Activated naive CD4-positive, alpha-beta T cell treated with anti-CD3 and anti-CD28 coated beads, Interleukin-2, amount 50 U/mL, for 24 hours (primary cell): ENCODE data around the gene ANK3.
A peak's percentile ranks its signal among the peaks of the same experiment; 100 is the strongest.
"Not testable (repeated sequence)": the region's sequence is repeated elsewhere in the genome, so short reads cannot be mapped to it uniquely, and the experiment has no call there.

Source experiments
- H3K27ac Mint-ChIP-seq: one replicate; pipeline ENCODE4 v1.8.0; 2021; ENCODE audit warnings: mild to moderate bottlenecking, mixed read lengths
- H3K27me3 Mint-ChIP-seq: one replicate; pipeline ENCODE4 v1.8.0; 2021; ENCODE audit warnings: mixed read lengths
- H3K36me3 Mint-ChIP-seq: one replicate; pipeline ENCODE4 v1.8.0; 2021; ENCODE audit warnings: mixed read lengths
- H3K4me1 Mint-ChIP-seq: one replicate; pipeline ENCODE4 v1.8.0; 2021; ENCODE audit warnings: mixed read lengths
- H3K4me3 Mint-ChIP-seq: one replicate; pipeline ENCODE4 v1.8.0; 2021; ENCODE audit warnings: mild to moderate bottlenecking, mixed read lengths
- H3K9me3 Mint-ChIP-seq: one replicate; pipeline ENCODE4 v1.8.0; 2021; ENCODE audit warnings: mixed read lengths

ANK3 gene

DNA sequence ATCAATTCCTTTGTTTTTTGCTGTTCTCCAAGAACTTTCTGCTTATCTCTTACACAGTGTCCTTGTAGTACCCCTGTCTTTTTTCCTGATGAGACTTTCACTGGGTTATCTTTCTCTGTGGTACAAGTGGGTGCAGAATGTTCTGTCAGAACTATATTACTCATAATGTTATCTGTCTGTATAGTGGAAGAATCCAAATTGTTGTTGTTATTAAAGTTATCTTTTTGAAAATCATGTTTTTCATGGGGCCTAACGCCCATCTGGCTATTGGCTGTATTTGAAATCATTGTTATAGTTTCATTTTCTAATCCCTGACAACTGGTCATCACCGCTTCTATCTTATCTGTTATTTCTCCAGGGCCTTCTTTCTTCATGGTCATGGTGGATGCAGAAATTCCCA is 320.4 kb downstream of the ANK3 start:
- Mint-ChIP-seq H3K27ac (no peak overlapping the region), H3K36me3 (peaks cover 15% of the 10 kb centered on the region), H3K4me3 (no peak overlapping the region), H3K27me3 (no peaks in the 10 kb centered on the region), H3K4me1 (no peaks in the 10 kb centered on the region), H3K9me3 (no peaks in the 10 kb centered on the region)

DNA sequence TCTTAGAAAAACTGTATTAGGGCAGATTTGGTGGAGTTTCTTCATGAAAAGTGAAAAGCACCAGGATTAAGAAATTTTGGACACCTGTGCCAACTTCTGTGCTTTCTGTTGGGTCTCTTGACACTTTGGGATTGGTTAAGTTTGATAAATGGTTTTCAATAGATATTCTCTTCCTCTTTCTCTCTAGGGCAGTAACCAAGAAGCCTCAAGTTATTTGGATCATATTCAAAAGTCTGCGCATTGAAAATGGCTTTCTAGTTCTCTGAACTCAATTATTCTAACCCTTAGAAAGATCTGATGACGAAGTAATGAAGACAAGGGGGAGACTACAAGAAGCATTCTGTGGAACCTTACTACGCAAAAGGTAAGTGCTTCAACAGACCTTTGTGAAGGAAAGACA is 339.3 kb downstream of the ANK3 start:
- H3K27me3 Mint-ChIP-seq = no peaks in the 10 kb centered on the region
- H3K36me3 Mint-ChIP-seq = peaks cover 2% of the 10 kb centered on the region
- H3K4me1 Mint-ChIP-seq = no peaks in the 10 kb centered on the region
- H3K9me3 Mint-ChIP-seq = no peaks in the 10 kb centered on the region
- no peak overlapping the region for H3K27ac Mint-ChIP-seq
- no peak overlapping the region for H3K4me3 Mint-ChIP-seq

GRCh38 chr10:60048091-60048501 is 341.6 kb downstream of the ANK3 start:
- H3K4me1 Mint-ChIP-seq = no peaks in the 10 kb centered on the region
- peaks cover 2% of the 10 kb centered on the region for H3K36me3 Mint-ChIP-seq
- no peak overlapping the region for H3K27ac Mint-ChIP-seq
- H3K9me3 Mint-ChIP-seq = no peaks in the 10 kb centered on the region
- no peak overlapping the region for H3K4me3 Mint-ChIP-seq
- no peaks in the 10 kb centered on the region for H3K27me3 Mint-ChIP-seq

- peaks cover 2% of the 10 kb centered on the region for H3K36me3 Mint-ChIP-seq
- no peaks in the 10 kb centered on the region for H3K9me3 Mint-ChIP-seq
- H3K27me3 Mint-ChIP-seq = no peaks in the 10 kb centered on the region
- no peak overlapping the region for H3K4me3 Mint-ChIP-seq
- no peaks in the 10 kb centered on the region for H3K4me1 Mint-ChIP-seq
- H3K27ac Mint-ChIP-seq = no peak overlapping the region
Measured at GRCh38 chr10:60045571-60045970, 344.1 kb downstream of the ANK3 start.

DNA sequence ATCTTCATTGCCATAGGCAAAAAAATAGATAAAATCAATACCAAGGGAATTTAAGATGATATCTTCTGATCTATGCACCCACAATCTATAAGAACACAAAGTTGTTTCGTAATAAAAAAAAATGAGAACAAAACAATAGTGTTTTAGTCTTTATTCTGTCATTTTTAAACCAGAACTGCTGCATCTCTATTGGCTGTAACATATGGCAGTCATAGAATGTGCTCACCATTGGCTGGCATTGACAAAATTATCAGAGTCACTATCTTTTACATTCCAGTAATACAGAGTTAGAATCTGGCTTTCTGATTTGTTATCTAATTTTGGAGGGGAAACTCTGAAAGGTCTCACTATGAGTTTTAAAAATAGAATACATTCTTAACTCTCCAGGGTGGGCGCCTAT is 344.7 kb downstream of the ANK3 start:
- H3K9me3 Mint-ChIP-seq = no peaks in the 10 kb centered on the region
- H3K36me3 Mint-ChIP-seq = peaks cover 2% of the 10 kb centered on the region
- no peak overlapping the region for H3K4me3 Mint-ChIP-seq
- no peak overlapping the region for H3K27ac Mint-ChIP-seq
- H3K27me3 Mint-ChIP-seq = no peaks in the 10 kb centered on the region
- H3K4me1 Mint-ChIP-seq = no peaks in the 10 kb centered on the region

GRCh38 chr10:60044242-60044641 is 345.4 kb downstream of the ANK3 start:
- Mint-ChIP-seq H3K36me3 (no peaks in the 10 kb centered on the region), H3K9me3 (no peaks in the 10 kb centered on the region), H3K27me3 (no peaks in the 10 kb centered on the region), H3K27ac (no peak overlapping the region), H3K4me3 (no peak overlapping the region), H3K4me1 (no peaks in the 10 kb centered on the region)

GRCh38 chr10:60043561-60044241 is 346.0 kb downstream of the ANK3 start:
- no peak overlapping the region for H3K27ac Mint-ChIP-seq
- H3K9me3 Mint-ChIP-seq = no peaks in the 10 kb centered on the region
- H3K27me3 Mint-ChIP-seq = no peaks in the 10 kb centered on the region
- H3K4me3 Mint-ChIP-seq = no peak overlapping the region
- H3K4me1 Mint-ChIP-seq = no peaks in the 10 kb centered on the region
- no peaks in the 10 kb centered on the region for H3K36me3 Mint-ChIP-seq

DNA sequence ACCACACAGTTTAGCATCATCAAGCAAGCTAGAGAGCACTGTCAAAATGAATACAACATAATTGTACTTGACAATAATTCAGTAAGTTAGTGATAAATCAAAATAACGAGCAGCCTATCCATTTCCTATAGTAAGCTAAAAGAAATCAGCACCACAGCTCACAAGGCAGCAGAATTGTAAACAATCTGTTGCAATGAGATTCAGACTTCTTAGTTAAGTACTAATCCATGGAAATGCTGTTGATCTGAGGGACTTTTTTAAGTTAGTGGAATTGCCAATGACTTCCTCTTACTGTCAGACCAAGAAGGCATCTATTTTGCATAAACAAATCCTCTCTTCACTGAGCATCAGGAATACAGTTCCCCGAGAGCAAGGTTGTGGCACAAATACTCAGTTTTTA is 346.8 kb downstream of the ANK3 start:
- no peak overlapping the region for H3K4me3 Mint-ChIP-seq
- no peaks in the 10 kb centered on the region for H3K4me1 Mint-ChIP-seq
- H3K27me3 Mint-ChIP-seq = no peaks in the 10 kb centered on the region
- H3K27ac Mint-ChIP-seq = no peak overlapping the region
- no peaks in the 10 kb centered on the region for H3K36me3 Mint-ChIP-seq
- no peaks in the 10 kb centered on the region for H3K9me3 Mint-ChIP-seq

DNA sequence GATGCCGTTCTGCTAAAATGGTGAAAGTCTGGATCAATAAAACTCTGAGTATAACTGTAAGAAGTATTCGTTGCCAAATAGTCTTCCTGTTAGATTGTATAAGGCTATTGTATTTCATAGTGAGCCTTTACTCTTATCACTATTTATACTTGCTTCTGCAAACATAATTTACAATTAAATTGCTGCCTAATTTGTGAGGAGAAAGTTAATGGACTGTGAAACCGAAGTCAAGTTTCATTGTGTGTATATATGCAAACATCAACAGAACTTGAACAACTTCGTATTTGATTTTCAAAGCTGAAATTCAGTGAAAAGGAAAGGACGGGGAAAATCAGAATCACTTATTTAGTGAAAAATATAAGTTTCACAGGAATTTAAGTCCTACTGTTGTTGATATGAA is 347.4 kb downstream of the ANK3 start:
- H3K36me3 Mint-ChIP-seq = peaks cover 1% of the 10 kb centered on the region
- H3K4me1 Mint-ChIP-seq = no peaks in the 10 kb centered on the region
- H3K27ac Mint-ChIP-seq = no peak overlapping the region
- no peaks in the 10 kb centered on the region for H3K9me3 Mint-ChIP-seq
- H3K27me3 Mint-ChIP-seq = no peaks in the 10 kb centered on the region
- H3K4me3 Mint-ChIP-seq = no peak overlapping the region

DNA sequence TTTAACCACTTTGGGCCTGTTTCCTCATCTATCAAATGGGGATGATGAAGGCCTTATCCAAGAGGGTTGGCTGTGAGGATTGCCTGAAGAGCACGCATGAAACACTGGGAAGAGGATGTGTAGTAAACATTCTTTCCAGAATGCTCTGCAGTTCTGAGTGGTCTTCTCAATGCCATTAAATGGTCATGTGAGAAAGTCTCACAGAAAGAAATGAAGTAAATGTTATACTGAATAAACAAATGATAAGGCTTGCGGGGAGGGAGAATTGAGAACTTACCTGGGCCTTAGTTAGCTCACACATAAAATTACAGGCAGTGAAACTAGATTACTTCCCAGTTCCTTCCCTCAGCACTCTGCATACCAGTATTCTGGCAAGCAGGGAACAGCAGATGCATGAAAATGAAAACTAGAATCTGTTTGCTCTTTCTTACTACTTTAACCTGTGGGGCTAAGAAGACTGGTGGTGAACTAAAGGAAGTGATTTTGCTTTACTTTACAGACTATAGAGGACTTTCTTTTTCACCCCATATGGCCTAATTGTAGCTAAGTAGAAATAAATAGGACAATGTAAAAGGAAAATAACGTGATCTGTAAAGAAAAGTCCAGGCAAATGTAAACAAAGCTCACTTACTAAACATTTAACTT is 348.1 kb downstream of the ANK3 start:
- Mint-ChIP-seq H3K36me3 (peaks cover 1% of the 10 kb centered on the region), H3K9me3 (no peaks in the 10 kb centered on the region), H3K4me3 (no peak overlapping the region), H3K27ac (no peak overlapping the region), H3K27me3 (no peaks in the 10 kb centered on the region), H3K4me1 (no peaks in the 10 kb centered on the region)

DNA sequence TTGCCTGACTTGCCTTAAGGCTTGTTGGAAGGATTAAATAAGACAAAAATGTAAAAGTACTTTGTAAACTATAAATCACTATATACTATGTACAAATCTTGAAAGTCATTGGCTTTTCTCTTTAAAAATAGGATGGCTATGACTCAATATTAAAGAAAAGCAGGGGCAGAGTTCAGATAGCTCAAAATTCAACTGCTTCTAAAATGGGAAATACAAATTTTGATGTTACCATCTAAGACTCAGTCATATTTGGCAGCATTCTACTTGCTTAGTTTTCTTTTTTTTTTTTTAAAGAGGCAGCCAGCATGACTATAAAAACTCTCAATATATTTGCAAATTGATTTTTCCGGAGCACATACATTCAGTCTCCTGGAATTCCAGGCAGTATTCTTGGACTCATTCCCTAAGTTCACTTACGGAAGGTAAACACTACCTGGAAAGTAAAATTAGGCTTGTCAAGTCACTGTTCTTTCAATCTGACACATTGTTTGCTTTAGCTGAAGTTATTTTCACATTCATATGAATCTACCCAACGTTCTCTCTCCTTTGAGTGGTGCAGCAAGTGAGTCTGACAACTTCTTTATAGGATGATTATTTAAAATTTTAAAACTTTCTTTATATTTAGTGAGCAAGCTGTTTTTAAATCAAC is 349.5 kb downstream of the ANK3 start:
- Mint-ChIP-seq H3K9me3 (no peaks in the 10 kb centered on the region), H3K27me3 (no peaks in the 10 kb centered on the region), H3K4me3 (no peak overlapping the region), H3K4me1 (no peaks in the 10 kb centered on the region), H3K36me3 (peaks cover 1% of the 10 kb centered on the region), H3K27ac (no peak overlapping the region)

GRCh38 chr10:60035984-60036383 is 353.7 kb downstream of the ANK3 start:
- H3K36me3 Mint-ChIP-seq = peaks cover 1% of the 10 kb centered on the region
- H3K27me3 Mint-ChIP-seq = no peaks in the 10 kb centered on the region
- H3K4me3 Mint-ChIP-seq = no peak overlapping the region
- H3K4me1 Mint-ChIP-seq = no peaks in the 10 kb centered on the region
- H3K9me3 Mint-ChIP-seq = no peaks in the 10 kb centered on the region
- H3K27ac Mint-ChIP-seq = no peak overlapping the region

- H3K27ac Mint-ChIP-seq, H3K4me1 Mint-ChIP-seq, H3K4me3 Mint-ChIP-seq, H3K9me3 Mint-ChIP-seq, H3K36me3 Mint-ChIP-seq, H3K27me3 Mint-ChIP-seq: not testable (repeated sequence)
Measured at GRCh38 chr10:60035375-60035774, 354.3 kb downstream of the ANK3 start.

DNA sequence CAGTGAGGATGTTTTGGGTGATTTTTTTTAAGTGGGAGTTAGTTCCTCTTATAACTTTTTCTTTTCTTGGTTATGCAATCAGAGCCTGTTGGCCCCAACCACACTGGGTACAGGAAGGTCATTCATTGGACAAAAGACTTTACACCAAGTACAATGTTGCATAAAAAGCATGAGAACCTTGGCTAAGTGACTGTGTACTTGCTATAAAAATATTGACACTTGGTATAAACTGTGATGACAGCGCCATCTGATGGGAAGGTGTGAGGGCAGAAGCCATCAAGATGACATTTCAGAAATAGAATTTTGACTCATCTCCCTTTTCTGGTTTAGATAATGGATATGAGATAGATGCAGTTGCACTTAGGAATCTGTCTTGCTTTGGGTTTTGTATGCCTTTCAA is 357.0 kb downstream of the ANK3 start:
- Mint-ChIP-seq H3K9me3 (no peaks in the 10 kb centered on the region), H3K4me1 (no peaks in the 10 kb centered on the region), H3K4me3 (no peak overlapping the region), H3K27ac (peak overlapping the region; percentile 6), H3K27me3 (no peaks in the 10 kb centered on the region), H3K36me3 (peaks cover 1% of the 10 kb centered on the region)

GRCh38 chr10:60031664-60032063 is 358.0 kb downstream of the ANK3 start:
- Mint-ChIP-seq H3K9me3 (no peaks in the 10 kb centered on the region), H3K4me1 (no peaks in the 10 kb centered on the region), H3K27me3 (no peaks in the 10 kb centered on the region), H3K4me3 (no peak overlapping the region), H3K27ac (no peak overlapping the region), H3K36me3 (no peaks in the 10 kb centered on the region)

GRCh38 chr10:60031183-60031582 is 358.5 kb downstream of the ANK3 start:
- H3K36me3 Mint-ChIP-seq = no peaks in the 10 kb centered on the region
- H3K27me3 Mint-ChIP-seq = no peaks in the 10 kb centered on the region
- no peak overlapping the region for H3K27ac Mint-ChIP-seq
- H3K4me3 Mint-ChIP-seq = no peak overlapping the region
- no peaks in the 10 kb centered on the region for H3K4me1 Mint-ChIP-seq
- H3K9me3 Mint-ChIP-seq = no peaks in the 10 kb centered on the region
